HG03103 (cell line): ENCODE data around the gene GPC6.
"Not testable (repeated sequence)": the region's sequence is repeated elsewhere in the genome, so short reads cannot be mapped to it uniquely, and the experiment has no call there.

Experiments
- ATAC-seq: cut with Tn5 transposase; IDR thresholded peaks from one replicate; pipeline ENCODE4 v1.9.1; 2021; ENCODE audit warnings: low read depth; ENCODE audit not compliant: unreplicated experiment

Gene GPC6

DNA sequence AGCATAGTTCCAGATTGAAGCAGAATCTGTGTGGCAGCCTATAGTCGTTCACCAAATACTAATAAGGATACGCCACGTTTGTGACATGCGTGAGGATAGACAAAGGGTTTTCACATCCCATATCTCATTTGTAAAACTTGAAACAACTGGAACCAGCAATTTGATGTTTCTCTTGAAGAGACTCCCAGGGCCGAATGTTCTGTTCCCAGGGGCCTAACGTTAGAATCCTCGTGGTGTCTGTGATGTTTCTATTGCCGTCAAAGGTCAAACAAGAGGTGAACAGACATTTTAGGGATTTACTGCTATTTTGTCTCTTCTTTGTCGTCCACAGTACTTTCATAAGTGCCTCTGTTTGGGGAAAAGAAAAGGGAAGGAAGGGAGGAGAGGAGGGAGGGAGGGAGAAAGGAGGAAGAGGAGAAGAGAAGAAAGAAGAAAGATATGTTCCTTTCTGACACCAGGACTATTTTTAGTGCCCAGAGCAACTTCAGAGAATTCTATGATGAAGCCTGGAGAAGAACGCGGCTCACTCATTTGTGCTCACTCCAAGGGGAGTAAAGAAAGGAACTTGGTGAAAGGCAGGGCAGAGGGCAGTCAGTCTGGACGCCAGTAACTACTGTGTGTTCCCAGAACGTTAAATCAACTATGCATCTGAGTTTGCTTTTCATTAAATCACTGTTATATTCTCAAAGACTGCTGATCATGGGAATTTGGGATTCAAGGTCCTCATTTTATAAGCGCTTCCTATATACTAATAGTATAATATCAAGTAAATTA, 1098.3 kb downstream of the GPC6 start:
- ATAC-seq, result no peak

DNA sequence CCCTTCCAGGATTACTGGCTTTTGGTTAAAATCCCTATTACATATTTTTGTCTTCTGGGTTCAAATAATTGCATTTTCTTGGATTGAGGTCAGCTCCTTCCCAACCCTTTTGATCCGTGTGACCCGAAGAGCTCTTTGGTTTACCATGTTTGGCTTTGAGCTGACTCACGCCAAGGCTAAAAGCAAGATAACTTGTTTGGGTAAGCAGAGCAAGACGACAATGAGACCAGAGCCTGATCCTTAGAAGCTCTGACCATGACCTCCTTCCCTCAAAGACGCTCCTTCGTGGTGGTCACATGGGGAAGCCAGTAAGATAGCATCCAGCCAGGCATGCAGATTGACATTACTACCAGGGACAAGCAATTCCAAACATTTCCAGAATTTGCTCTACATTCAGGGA, 1099.0 kb downstream of the GPC6 start:
- ATAC-seq, result no peak

DNA sequence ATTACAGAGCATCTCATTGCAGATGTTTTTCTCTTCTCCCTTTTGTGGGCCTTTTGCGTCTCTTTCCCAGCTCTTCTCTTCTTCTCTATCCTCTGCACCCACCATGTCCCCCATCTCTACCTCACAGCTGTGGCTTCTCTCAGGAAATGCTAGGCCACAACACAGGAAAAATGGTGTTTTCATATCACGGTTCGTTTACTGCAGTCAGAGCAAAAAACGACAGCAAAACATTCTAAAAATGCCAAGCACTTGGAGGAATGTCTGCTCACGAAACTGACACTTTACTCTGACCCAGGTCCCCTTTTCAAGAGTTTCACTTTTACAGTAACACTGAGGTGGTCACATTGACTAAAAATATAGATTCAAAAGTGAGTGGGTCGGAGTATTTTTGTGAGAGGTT, 1100.7 kb downstream of the GPC6 start:
- ATAC-seq, result peak; percentile 93

DNA sequence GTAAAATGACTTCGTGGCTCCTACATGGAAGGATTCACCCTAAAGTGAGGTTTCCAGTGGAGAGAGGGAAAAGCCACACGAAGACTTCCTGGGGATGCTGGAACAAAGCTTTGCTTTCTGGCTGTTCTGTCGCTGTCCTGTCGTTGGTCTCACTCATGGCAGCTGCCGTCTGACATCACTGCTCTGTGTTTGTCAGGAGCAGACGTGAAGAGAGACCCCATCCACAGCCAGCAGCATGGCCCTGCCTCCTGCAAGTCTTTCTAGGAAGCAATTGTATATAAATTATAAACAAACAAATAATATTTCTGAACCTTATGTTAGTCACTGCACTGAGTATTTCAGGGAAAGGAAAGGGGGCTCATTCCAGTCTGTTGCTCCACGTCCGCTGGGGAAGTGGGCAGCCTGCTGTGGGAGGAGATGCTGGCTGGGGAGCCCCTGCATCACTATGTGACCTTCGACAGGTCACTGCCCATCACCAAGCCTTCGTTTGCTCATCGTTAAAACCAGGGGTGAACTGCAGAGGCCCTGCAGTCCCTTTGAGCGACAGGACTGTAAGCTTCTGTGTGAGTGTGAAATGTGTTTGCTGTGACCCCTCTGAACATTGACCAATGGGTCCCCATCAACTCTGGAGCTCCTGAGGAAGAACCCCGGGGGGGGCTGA, 1101.9 kb downstream of the GPC6 start:
- no peak for ATAC-seq

DNA sequence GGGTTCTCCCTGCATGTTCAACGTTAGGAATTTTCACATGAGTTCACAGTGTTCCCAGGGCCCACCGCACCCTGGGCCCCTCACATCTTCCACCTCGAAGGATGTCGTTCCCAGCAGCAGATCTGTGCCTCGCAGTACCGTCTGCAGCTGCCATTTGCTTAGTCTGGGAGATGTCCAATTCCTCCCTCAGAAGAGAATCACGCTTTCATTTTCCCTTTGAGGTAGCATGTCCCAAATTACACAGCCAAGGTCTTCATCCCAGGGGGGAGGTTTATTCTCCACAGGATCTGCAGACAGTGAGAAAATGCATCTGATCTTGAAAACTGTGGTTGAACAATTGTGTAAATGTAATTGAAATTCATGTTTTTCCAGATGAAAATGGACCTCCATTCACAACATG, 1102.7 kb downstream of the GPC6 start:
- no peak for ATAC-seq

DNA sequence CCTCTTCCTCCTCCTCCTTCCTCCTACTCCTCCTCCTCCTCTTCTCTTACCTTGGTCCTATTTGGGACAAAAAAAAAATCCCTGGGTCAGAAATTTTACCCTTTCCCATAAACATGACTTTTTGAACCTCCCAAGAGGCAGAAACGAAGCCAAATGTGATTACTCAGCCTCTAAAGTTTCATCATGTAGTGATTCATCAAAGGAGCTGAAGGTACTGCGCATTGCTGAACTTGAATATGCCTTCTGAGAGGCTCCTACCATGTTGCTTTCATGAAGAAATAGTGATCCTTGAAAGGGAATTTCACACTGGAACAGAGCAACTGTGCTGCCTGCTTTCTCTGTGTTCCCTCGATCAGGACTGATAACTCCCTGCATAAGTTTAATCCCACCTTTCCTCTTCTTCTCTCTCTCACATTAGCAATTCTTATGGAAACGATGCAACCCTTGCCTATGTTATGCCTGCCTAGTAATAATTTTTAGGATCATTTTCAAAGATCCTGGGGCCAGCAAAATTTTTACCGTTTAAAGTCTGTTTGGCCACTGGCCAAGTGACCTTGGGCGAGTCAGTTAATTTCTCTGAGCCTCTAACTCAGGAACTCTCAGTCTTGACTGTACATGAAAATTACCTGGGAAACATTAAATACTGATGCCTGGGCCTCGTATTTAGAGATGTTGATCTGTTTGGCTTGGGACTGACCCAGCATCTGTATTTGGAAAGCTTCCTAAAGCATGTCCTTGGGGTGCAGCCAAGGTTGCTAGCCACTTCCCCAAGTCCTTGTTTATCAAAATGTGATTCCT, 1103.3 kb downstream of the GPC6 start:
- ATAC-seq, result no peak

DNA sequence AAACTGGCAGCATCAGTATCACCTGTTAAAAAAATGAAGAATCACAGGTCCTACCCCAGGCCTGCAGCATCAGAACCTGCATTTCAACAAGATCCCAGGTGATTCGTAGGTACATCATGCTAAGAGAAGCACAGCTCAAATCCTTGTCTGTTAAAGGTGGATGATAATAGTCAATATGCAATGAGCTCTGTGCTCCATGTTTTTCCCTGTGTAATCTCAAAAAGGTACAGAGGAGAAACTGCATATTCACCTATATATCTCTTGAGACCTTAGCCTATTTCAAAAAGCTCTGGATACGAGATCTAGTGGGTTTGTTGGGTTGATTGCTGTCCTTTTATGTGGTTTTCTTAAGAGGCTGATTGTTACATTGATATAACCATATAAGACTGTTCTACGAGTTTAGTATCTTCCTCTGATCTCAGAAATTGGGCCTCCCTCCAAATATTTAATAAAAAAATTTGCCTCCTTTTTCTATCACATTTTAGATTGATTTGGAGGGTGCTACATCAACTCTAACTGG, 1104.0 kb downstream of the GPC6 start:
- ATAC-seq, result no peak

DNA sequence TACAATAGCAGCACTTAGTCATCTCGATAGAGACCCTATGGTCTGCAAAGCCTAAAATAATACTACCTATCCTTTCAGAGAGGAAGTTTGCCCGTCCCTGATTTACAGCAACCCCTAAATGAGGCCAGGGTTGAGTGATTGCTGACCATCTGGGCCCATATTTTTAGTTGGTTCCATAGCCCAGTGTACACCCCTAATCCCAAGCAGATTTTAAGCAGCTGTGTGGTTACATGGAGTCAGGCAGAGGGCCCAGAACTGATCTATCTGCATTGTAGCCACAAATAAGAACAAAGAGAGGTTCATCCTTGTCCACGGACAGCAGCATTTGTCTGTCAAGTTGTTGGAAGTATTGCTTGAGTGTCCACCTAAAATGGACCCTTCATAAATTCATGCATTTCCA, 1104.7 kb downstream of the GPC6 start:
- no peak for ATAC-seq

DNA sequence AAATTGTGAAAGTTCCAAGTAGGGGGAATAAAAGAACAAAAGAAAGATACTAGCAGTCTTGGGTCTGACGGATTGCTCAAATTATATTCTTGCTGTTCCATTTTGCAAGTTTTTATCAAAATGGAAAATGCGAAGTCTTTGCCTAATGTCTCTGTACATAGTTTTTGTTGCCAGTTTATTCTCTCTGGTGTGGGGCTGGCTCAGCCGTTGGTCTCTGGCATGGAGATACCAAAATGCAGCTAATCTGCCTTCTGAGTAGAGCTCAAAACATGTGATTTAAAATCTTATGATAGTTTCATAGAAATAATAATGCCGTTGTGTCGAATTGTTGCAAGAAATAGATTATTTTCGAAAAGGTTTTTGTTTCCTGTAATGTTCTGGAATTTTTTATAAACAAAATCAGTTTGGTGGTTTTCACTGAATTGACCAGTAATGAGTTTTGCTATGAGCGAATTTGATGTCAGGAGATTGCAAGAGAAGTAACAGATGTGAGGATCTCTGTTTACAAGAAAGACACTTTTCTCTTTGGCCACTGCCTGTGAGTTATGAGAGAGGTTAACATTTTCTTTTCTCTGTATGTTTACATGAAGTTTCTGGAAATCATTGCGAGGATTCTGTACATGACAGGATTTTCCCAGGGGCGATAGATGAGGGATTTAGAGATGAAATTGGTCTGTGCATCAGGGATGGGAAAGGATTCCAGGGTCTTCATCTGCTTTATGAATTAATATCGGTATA, 1105.9 kb downstream of the GPC6 start:
- ATAC-seq, result no peak

DNA sequence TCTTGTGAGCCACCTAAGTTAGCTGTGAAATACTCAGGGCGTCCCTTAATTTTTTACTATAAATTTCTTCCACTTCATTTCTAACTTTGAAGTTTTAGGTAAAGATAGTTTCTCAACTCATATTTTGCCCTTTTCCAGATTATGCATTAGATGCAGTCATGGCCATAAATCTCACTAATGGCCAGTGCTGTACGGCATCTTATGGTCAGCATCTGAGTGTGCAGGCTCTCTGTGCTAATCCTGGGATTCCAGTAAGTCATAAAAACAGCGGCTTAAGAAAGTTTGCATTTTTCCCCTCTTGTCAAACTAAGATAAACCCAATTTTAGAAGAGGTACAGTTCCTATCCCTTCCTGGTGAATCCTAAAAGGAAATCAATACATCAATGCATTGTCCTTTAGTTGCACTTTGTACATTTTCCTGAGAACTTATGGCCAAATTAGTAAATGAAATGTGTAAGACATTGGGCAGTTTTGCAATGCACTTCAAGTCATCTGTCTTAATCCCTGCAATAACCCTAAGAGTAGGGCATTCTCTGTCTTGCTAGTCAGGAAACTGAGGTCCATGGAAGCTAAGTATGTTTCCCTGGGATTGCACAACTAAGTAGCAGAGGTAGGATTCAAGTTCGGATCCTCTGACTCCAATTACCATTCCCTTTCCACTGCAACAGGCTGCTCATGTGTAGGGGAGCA, 1106.7 kb downstream of the GPC6 start:
- ATAC-seq, result no peak

DNA sequence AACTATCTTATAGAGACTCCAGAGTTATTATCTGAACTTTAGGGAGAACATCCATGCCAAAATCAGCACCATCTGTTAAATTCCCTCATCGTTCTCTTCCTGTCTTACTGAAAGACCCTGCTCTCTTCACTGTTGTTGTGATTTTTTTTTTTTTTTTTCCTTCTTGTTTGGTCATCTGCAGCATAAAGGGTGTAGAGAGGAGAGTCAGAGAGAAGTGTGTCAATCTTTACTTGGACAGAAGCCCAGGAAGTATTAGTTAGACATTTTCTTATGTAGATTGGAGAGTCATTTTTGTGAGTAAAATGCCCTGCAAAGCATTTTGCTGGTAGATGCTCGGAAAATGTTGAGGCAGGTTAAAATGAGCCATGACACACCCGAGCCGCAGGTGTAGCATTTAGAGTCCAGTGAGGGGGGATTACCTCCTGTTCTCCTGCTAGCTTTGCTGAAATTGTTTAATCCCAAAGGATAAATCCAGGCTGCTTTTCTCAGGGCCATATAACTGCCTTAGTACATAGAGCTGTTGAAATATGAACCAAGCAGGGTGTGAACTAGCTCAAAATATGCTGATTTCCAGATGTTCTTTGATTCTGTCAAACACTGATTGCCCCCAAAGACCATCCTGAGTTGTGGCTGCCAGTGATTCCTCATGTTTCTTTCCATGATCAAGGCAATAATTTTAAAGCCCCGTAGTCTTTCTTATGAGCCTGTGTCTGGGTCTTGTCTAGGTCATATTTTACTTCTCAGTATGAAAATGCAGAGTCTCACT, 1109.3 kb downstream of the GPC6 start:
- no peak for ATAC-seq

DNA sequence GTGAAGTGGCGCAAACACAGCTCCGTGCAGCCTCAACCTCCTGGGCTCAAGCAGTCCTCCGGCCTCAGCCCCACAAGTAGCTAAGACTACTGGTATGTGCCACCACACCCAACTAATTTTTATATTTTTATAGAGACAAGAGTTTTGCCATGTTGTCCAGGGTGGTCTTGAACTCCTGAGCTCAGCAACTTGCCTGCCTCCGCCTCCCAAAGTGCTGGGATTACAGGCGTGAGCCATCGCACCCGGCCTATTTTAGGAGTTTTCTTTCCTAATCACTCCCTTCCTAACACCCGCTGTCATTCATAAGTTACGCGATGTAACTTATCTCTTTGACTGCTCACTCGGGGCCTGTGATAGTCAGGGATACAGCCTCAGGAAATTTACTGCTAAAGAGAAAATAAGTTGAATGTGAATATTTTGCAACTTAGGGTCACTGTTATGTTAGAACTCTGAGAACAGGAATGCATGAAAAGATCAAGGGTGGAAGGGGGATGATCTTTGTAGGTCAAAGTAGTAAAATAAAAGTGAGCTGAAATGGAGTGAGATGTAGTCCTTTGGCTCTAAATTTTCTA, 1112.6 kb downstream of the GPC6 start:
- no peak for ATAC-seq

DNA sequence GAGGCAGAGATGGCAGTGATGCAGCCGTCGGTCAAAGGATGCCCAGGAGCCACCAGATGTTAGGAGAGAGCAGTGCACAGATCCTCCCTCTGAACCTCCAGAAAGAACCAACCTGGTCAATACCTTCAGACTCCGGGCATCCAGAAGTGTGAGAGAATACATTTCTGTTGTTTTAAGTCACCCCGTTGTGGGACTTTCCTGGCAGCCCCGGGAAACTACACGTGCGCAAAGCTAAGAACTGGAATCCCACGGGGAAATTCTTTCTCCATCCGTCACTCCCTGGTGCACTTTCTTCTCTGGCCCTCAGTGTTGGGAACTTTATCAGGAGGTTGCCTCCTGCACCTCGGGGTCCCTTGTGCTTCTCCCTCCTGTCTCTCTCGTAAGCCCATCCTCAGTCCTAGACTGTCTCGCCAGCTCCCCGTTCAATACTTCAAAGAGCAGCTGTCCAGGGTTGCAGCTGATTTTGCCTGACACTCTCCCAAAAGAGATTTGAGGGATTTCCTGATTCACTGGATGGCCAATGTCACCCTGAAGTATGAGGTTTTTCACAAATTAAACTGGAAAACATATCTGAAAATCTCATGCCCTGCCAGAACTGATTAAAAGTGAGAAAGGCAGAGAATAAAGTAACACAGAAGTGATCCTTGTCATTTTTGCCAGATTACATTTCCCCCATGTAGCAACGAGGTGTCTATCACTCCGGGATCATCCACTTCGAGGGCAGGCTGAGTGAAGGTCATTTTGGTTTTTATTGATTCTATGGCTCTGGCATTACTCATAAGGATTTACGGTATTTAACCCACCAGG, 1116.0 kb downstream of the GPC6 start:
- no peak for ATAC-seq

DNA sequence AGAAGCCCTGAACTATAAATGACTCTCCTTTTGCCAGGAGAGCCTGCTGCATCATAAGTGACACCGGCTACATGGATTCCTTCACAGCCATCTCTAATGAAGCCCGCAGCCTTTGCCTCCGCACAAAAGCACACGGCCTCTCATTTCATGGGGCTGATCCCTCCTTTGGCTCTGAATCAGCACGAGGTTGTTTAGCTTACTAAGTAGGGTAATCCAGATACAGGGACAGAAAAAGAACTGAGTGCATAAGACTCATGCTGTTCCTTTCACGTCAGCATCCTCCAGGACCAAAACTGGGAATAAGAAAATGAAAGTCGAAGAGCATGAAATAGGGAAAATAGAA, 1116.6 kb downstream of the GPC6 start:
- no peak for ATAC-seq

DNA sequence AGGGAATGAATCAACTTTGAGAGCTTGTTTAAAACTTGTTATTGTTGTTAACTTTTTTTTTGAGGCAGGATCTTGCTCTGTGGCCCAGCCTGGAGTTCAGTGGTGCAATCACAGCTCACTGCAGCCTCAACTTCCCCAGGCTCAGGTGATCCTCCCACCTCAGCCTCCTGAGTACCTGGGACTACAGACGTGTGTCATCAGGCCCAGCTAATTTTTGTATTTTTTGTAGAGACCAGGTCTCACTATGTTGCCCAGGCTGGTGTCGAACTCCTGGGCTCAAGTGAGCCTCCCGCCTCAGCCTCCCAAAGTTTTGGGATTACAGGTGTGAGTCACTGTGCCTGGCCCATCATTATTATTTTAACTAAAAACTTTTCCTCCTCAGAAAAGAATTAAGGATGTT, 1117.1 kb downstream of the GPC6 start:
- ATAC-seq, result not testable (repeated sequence)

DNA sequence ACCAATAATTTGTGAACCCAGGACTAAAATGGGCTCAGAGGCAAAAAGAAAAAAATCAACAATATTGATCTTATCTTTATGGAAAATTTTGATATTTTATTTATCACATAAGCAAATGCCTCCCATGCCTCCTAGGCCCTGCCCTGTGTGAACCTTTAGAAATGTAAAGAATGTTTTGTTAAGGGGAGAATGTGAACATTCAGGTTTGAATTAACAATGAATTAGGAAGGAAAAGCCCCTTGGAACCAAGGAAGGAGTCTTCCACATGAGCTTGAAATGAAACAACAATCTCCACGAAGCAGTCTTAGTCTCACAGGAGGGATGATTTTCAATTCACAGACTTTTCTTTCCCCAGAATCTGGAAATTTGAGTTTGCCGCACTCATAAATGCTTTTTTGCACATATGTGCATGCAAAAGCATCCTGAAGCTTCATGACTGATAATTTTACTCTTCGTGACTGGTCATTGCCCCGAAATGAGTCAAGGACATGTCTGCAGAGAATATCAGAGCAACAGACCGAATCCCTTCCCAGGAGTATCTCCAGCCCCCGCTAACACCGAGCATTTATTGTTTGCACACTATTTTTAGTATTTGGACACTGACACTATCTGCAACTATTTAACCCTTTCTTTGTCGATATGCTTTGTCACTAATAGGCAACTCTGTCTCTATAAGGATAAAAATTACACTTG, 1117.7 kb downstream of the GPC6 start:
- no peak for ATAC-seq

DNA sequence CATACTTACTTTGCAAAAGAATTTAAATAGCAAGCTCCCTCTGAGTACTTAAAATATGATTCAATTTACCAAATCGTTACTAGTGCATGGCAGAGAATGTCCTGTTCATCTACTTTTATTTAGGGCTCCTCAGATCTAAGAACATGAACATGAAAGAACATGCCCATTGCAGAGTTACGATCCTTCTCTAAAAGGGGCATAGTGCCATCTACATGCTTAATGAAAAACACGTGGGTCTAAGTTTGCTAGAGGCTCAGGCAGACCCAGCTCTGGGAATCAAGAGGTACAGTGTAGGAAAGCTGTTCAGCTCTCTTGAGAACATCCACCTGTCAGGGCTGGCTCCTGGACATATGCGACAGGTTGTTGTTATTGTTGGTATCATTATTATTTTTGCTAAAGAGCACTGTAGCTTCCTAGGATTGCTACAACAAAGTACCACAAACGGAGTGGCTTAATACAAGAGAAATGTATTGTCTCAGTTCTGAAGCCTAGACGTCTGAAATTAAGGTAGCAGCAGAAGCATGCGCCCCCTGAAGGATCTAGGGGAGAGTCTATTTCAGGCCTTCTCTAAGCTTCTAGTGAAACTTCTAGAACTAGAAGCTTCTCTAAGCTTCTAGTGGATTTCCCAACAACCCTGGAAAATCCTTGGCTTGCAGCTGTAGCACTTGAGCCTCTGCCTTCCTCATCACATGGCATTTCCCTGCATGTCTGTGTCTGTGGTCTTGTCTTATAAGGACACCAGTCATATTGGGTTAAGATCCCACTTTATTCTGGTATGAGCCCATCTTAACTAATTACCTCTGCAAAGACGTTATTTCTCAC, 1119.0 kb downstream of the GPC6 start:
- ATAC-seq, result no peak
